GM18526 (cell line): ENCODE data around the gene VGLL2.

Experiments
- POLR2A ChIP-seq: IDR thresholded peaks from 3 replicates; pipeline ENCODE4 v1.6.1; 2011; ENCODE audit not compliant: insufficient read length; ENCODE audit errors: extremely low read depth

Gene VGLL2

DNA sequence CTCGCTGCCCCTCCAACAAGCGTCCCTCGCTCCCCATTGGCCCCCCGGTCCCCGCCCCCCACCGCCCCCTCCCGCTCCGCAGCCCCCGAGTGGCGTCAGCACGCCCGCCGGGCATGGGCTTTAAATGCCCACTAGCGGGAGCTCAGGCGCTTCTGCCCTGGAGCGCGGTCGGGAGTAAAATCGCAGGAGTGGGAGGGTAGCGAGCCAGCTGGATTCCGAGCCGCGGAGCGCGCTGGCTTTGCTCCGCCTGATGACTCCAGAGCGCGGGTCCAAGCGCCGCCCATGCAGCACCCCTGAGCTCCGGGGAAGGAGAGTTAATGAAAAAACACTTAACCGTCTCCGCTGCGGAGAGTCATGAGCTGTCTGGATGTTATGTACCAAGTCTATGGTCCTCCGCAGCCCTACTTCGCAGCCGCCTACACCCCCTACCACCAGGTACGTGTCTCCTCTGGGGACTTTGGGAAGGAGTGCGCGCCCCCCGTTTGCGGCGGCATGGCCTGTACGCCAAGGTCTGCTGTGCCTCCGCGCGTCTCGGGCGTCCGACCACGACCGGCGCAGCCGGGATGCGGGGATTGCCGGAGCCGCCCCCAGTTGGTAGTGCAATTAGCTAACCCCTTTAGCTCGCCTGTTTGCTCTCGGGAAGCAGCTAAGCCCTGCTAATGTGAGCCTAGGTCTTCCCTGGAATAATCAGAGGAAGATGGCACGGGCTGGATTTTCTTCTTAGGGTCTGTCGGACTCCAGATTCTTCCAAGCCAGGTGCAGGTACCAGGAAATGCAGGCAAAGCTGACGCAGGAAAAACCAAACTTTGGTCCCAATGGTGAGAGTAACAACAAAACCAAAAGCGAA, at the start of gene VGLL2:
TSS of gene VGLL2 (plus strand) at position 149 of the 847 bp plus-strand sequence. CDS start at position 355, 206 bp downstream.
- no peak for TF ChIP-seq POLR2A

DNA sequence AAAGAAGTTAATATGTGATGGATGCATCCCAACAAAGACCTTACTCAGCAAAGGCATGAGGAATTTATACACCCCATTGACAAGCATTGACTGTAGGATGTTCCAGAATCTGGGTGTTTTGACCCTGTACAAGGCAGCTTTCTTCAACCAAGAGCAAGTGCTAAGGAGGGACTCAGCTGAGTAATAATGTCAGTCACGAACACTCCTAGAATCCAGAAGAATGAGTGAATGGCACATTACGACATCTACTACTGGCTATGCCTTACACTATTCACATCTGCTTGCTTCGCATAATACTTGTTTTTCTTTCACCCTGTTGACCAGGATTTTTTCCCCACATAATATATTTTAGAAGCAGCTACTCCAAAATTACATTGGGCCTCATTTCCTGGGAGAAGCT, 42.5 kb upstream of the VGLL2 start:
- no peak for TF ChIP-seq POLR2A

DNA sequence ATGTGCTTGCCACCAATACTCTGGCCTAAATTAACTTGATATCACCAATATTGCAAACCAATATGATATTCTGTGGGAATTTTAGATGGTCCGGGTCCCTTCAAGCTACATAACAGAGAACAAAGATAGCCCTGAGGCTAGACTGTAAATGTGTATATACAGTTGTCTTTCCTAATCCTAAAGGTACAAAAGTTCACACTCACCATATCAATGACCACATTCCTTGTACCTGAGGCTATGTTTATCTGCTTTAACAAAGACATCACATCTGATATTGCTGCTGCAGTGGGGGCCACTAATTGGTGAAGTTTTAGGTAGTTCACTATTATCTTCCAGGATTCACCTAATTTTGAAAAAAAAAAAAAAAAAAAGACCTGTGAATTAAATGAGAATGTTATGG, 38.6 kb upstream of the VGLL2 start:
- TF ChIP-seq POLR2A = no peak

DNA sequence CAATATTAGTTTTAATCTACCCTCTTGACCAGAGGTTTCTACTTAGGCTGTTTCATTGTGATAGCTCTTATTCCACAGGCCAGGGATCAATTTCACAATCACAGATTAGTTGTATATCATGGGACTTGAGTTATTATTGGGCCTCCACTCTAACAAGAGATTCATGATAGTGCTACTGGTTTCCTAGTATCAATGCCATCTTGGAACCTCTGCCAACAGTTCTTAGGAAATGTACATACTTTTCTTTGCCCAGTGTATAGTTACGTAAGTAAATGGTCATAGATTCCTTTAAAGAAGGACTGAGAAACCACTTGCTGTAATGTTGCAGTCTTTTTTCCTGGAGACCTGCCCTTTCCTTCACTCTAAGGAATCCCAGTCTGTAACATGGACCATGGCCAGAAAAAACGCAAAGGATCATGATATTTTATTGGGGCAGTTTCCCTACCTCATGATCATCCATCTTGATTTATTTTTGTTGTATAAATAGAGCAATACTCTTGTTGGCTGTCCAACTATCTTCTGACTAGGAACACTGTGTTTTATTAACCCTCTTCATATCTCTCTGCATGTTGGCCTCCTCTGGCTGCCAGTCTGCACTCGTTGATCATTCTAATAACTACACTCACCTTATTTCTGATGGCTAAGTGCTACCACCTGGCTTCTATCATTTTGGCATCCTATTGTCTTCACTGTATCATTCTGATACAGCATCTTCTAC, 38.0 kb upstream of the VGLL2 start:
- TF ChIP-seq POLR2A = no peak

GRCh38 chr6:117228202-117228601, 37.2 kb upstream of the VGLL2 start:
- TF ChIP-seq POLR2A = no peak

GRCh38 chr6:117229870-117230269, 35.5 kb upstream of the VGLL2 start:
- TF ChIP-seq POLR2A = no peak

GRCh38 chr6:117231466-117231865, 33.9 kb upstream of the VGLL2 start:
- TF ChIP-seq POLR2A = no peak

GRCh38 chr6:117232196-117232595, 33.2 kb upstream of the VGLL2 start:
- no peak for TF ChIP-seq POLR2A

GRCh38 chr6:117233145-117233544, 32.2 kb upstream of the VGLL2 start:
- no peak for TF ChIP-seq POLR2A

DNA sequence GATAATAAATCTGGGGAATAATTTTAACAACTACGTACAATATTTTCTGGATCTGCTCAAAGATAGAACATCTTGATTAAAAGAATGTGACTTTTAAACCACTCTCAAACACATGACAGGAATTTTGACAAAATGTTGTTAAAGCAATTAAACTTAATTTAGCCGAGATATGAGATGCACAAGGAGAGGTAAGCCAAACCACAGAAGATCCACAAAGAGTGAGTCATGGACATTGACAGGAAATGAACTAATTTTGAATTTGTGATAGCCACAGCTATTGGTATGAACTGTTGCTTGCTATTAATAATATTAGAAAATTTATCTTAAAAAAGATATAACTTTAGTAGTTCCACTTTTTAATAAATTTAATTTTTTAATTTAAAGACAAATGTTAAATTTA, 27.8 kb upstream of the VGLL2 start:
- no peak for TF ChIP-seq POLR2A

DNA sequence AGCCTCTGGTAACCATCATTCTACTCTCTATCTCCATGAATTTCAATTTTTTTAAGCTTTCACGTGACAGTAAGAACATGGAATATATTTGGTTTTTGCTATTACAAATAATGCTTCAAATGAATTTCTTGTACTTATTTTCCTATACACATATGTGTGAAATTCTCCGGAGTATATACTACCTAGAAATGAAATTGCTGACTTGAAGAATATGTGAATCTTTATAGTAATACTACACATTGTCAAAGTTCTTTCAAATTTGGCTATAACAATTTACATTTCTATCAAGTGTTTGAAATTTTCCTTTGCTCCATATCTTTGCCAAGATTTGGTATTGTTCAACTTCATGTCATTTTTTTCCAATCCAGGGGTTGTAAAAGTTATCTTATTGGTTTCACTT, 11.6 kb upstream of the VGLL2 start:
- no peak for TF ChIP-seq POLR2A

GRCh38 chr6:117262799-117263198, 2.6 kb upstream of the VGLL2 start:
- no peak for TF ChIP-seq POLR2A

DNA sequence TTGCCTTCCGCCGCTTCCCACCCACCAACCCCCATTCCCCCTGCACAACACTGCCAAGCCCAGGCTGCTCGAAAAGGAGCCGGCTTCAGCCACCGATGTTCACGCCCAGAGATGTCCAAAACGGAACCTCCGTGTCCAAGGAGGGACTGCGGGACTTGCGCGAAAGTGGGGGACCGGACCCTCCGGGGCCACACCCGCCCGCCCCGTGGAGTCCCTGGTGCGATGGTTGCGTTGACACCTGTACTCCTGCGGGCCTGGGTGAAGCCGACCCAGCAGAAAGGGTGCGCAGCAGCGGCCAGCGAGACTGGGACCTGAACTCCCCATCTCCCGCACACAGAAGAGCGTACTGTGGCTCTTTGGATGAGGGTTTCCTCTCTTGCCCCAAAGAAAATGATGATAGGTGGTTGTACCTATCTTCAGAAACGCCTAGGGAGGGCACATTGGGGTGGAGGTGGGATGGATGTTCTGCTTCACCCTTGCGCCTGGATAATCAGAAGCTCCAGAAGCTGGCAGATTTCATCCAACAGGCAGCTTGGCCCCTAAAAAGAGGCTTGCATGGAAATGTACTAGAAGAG, 1.9 kb upstream of the VGLL2 start:
- no peak for TF ChIP-seq POLR2A

- TF ChIP-seq POLR2A = no peak
Observed at GRCh38 chr6:117264369-117264691, 1.0 kb upstream of the VGLL2 start.

GRCh38 chr6:117264692-117265409, 507 bp upstream of the VGLL2 start:
- TF ChIP-seq POLR2A = no peak

GRCh38 chr6:117266257-117267053, 1.1 kb downstream of the VGLL2 start:
- TF ChIP-seq POLR2A = no peak

- no peak for TF ChIP-seq POLR2A
Observed at GRCh38 chr6:117267054-117267347, 1.6 kb downstream of the VGLL2 start.
